Hematopoietic multipotent progenitor cell treated with erythropoietin and hydrocortisone succinate and interleukin-3 and kit ligand, for 15 days (in vitro differentiated cells): ENCODE results near the gene FLAD1.

Source experiments
- DNase-seq: peaks from one replicate; pipeline ENCODE4 v3.0.0-alpha.2; 2015; ENCODE audit warnings: low spot score

Gene FLAD1

DNA sequence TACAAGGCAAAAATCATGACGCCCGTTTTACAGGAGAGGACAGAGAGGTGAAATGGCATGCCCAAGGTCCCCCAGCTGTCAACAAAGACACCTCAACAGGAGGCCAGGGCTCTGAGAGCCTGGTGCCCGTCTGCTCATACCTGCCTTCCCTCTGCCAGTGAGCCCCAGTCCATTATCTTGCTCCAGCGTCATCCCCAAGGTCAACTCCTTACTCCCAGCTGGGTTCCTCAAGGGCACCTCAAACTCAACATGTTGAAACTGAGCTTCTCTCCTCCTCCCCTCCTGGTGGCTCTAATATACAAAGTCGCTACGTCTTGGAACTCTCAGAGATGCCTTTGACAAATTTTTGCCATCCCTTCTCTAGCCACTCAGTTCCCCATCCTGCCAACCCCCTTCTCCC, 30.5 kb upstream of the FLAD1 start:
- DNase-seq = no peak

DNA sequence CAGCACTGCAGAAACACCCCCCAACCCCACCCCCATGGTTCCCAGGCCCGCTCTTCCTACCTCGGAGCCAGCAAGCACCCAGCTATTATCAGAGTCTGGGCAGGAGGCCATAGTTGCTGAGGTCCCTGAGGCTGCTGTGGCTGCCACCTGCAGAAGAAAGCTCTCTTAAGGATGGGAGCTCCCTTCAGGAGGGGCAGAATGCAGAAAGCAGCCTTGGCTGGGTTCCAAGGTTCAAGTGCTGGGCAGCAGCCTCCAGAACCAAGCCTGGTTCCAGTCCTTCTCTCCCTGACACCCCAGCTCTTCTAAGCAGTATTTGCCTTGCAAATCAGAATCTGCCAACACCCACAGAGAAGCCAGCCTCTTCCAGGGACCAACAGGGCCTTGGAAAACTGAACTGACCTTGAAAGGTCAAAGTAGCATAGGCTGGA, 29.5 kb upstream of the FLAD1 start:
- no peak for DNase-seq

DNA sequence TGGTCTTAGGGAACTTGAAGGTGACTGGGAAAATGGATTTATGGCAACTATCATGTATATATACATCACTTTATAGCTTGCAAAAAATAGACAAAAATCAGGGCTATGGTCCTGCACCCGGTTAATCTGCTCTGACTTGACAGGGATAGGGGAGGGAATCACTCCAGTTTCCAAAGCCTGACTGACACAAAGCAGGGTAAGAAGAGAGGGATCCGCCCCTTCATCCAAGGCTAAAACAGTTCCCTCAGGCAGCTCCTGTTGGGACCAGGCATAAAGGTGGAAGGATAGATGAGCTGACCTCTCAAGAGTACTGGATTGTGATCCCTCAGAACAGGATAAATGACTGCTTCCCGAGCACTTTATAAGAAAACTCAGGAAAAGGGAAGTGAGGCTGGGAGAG, 28.6 kb upstream of the FLAD1 start:
- DNase-seq = no peak

DNA sequence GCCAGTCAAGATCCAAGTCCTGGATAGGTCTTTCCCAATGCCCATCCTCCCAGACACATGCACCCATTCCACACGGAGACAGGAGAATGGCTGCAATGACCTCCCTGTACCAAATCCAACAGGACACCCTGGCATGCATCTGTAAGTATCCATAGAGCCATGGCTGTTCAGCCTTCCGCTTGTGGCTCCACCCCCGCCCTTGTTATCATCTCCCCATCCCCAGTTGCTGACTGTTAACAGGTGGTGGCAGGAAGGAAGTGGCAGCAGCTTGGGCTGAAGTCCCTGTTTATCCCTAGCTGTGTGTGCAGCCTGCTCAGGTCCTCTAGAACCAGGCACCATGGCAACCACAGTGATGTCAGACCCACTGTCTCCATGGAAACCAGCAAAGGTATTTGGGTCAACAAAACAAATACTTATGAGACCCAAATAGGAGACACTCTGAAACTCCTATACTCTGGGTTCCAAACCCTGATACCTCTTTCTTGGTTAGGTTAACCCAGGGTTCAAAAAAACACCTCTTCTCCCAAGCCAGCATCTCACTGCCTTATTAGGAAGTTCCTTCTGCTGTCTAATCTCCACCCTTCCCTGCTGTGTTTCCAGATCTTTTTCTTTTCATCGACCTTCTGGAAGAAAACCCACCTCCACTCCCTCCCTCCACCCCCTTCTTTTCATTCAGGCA, 28.0 kb upstream of the FLAD1 start:
- DNase-seq = peak; percentile 57

DNA sequence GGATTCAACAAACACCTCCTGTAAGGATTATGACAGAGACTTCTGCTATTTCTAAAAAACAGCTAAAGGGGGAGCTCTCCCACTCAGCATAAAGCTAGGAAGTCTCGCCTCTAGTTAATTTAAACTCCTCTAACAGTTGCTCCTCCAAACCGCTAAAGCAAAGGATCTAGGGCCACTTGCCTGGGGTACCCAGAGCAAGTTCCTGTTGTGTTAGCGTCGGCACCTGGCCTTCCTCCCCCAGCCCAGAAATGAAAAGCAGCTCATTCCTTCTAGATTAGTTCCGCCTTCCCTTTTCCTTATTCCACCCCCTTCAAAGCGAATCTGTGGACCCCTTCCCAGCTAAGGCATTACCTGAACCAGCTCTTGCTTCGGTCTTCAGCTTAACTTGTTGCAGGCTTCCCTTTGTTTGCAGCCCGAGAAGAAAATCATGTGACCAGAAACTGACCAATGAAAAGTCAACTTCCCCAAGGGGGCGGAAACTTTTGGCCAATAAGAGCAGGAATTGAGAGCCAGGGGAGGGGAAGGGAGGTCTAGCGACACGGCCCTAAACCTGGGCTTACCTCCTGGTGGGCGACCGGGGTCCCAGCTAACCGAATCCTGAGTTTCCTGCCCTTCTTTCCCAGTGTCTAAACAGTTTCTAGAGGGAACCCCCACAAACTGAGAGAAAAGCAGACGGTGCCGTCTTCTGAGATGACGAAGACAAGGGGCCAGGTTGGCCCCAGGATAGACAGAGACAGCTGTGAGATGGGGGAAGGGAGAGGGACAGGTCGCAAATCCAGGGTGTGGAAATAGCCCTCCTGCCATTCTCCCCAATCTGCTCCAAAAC, 27.2 kb upstream of the FLAD1 start, which contains the start of gene PBXIP1:
Gene PBXIP1, minus strand, starts transcription at position 382 of the 826 bp plus-strand sequence. CDS start 2,378 bp downstream, outside the sequence.
- DNase-seq = peak; percentile 91

DNA sequence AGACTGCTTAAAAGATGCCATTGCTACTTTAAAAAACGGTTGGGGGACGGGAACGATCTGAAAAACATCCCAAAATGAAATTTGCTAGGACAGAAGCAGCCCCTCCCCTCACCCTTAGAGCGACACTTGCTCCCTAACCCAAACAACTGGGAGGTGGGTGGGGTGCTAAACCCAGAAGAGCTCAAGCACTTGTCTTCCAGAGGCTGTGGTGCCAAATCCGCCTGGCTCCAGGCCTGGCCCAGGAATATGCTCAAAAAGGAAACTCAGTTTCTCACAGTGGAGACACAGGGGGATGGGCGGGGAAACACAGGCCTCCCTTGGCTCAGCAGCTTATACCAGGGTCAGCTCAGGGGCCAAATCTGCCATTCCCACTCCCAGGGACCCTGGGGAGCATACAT, 26.6 kb upstream of the FLAD1 start:
- no peak for DNase-seq

DNA sequence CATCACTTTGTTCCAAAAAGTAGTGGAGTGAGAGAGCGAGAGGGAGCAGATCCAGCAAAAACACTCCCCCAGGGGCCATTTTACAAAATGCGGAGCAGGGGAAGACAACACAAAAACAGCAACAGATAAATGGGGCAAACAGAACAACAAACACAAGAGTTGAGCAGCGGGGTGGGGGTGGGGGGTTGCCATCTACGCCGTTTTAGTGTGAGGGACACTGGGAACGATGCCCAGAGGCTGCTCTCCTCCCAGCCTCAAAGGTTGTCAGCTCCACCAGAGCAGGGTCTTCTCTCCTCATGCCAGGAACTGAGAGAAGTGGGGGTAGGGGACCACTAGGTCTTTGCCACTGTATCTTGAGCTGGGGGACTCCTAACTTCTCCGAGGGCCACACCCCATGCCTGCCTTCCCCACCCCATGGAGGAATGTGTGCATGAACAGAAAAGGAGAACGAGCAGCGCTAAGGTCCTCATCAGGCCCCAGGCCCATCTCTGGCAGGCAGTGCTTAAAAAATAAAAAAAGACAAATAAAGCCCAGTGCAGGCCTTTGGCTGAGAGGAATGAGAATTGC, 26.0 kb upstream of the FLAD1 start:
- no peak for DNase-seq

DNA sequence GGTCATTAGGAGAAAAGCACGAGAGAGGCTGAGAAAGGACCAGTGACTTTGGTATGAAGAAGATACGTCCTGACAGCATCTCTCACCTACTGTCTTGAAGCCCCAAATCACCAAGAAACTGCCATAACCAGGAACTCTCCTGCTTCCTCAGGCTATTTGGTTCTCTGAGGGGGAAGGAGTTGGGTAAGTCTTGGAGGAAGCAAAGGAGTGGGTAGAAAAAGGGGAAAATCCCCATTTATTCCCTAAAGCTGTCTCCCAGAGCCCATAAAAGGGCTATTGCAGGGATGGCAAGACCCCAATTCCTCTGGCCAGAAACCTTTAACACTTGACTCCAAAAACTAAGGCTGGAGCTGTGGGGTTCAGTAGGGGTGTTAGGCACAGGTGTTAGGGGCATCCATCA, 25.1 kb upstream of the FLAD1 start:
- DNase-seq = no peak

DNA sequence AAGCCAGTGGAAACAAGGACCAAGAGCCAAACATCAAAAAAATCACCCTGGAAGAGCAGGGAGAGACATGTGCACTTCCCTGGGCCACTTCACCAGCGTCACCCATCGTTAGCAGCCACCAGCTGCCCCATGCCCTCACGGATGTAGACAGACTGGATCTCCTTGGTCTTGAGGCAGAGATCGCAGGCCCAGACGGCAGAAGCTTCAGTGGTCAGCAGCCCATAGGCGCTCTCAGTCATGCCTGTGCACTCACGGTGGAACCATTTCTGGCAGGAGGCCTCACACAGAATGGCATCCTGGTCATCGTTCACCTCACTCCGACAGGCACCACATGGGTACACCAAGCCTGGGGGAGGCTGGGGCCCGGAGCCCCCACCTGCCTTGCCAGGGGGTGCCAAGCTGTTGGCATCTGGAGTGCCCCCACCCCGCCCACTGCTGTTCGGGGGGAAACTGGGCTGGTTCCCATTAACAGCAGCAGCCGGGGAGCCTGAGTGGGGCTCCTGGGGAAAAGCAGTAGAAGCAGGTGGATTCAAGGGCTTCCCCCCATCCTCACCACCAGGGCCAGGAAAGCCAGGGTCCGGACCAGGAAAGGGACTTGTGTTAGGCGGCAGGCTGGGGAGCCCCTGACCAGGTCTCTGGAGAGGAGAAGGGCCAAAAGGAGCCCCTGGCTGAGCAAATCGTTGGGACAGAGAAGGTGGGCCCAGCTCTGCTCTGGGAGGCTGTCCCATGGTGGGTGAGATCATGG, 24.3 kb upstream of the FLAD1 start:
- DNase-seq = no peak

DNA sequence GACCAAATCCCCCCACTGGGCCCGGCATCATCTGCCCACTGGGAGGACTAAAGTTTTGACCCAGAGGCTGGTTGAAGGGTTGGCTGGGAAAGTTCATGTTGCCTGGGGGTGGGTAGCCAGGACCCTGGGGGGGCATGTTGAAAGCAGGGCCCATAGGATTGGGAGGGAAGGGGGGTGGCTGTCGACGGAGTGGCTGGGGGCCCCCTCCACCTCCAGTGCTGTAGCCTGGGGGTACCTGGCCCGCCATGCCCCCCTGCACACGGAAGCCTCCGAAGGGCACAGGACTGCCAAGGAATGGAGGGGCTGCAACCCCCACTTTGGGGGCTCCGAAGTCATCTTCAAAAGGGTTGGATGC, 23.7 kb upstream of the FLAD1 start:
- DNase-seq = no peak

DNA sequence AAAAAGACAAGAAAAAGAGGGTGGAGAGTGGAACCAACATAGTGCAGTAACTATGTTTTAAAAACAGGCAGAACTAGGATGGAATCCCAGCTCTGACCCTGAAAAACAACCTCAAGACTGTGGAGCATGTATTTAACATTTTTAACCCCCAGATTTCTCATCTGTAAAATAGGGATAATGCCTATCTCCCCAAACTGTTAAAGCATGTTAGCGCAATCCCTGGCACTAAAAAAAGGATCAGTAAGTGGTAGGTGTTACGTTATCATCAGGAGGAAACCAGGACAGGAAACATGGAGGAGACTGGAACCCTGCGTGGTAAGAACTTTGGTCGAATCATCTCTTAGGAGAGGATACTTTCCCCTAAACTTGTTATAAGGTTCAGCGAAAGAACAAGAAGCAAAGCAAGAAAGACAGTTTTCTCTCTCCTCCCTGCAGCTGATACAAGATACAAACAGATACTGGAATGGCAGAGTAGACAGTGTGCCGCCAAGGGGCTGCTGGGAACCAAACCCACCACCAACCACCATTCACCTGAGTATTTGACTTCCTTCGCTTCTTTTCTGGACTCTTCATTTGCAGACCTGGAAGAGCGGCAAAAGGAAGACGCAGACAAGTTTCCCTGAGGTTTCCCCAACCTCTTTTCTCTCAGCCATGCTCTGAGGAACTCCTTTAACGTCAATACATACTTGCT, 22.6 kb upstream of the FLAD1 start:
- DNase-seq = no peak

DNA sequence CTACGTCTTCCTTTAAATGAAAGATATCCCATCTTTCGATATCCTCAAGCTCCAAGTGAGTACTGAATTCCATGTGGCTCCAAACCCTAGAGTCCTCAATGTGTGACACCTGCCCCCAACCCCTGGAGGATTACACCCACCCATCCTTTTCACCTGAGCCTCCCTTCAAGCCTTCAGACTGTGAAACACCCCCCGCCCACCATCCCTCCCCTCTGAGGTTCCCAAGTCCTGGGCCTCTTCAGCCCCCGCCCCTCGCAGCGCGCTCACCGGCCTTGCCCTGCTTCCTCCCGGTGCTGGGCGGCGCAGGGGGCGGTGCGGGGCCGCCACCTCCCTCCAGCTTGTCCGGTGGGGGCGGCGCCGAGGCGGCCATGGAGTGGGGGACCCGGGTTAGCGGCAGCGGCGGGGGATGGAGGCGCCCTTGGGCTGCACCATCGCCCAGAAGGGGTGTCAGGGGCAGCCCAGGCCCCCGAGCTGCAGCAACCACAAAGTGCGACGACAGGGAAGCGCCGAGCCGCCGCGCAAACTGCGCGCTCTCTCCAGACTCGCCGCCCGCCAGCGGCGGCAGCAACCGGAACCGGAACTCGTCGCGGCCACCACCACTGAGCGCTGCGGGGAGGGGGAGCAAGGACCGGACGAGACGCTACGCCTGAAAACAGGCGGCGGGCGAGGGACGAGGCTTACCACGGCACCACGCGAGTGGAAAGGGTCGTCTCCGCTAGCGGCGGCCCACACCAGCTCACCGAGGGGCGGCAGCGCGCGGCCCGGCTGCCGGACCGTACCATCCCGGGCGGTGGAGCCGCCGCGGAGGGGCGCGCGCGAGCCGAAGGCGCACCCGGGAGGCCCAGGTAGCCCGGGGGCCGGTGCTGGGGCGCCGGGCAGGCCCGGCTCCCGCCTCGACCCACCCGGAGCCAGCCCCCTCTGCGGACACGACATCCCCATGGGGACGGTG, 21.7 kb upstream of the FLAD1 start, which contains the start of gene PYGO2:
Gene PYGO2, minus strand, starts transcription at position 576 of the 949 bp plus-strand sequence. Its CDS starts 206 bp downstream, at position 370.
- peak; percentile 78 for DNase-seq

DNA sequence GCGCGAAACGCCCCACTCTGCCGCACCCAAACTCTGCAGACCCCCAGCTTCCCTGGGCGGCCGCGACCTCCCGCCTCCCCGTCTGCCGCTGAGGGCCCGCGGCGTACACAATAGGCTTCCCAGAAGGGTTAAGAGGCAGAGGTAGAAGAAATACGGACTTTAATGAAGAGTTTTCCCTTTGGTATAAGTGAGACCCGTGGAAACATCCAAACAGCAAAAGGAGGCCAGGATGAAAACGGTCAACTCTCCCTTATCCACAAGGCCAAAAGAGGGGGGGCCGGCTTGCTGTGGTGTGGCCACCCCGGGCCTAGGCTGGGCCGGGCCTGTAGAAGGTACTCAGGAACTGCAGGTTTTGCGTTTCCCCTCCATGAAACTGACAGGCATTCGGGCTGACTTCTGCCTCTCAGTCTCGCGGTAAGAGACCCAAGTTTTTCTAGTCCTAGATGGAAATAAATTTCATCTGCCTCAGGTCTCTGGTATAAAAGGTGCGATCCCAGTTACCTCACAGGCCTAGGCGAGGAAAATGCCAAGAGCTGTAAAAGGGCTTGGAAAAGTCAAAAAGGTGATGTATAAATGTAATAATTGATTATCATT, 20.9 kb upstream of the FLAD1 start:
- DNase-seq = peak; percentile 35

DNA sequence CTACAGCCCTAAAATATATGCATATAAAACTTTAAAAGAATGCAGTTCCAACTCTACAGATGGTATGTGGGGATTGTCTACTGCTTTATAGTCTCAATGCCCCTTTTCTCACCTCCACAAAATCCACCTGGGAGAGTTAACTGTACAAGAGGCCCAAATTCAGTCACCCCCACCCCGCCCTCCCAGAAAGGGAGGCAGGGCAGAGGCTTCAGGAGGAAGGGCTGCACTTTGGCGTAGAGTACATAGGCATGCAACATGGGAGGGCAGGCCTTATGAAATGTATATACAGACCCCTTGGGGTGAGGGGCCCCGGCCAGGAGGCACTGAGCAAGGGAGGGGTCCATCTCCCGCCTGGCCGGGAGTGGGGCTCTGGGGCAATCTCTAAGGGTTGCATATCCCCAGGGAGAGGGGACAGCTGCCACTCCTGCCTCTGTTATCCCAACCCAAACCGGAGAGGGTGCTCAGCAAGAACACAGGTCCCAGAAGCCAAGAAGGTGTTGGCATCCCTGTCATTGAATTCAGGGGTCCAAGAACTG, 20.3 kb upstream of the FLAD1 start:
- no peak for DNase-seq

DNA sequence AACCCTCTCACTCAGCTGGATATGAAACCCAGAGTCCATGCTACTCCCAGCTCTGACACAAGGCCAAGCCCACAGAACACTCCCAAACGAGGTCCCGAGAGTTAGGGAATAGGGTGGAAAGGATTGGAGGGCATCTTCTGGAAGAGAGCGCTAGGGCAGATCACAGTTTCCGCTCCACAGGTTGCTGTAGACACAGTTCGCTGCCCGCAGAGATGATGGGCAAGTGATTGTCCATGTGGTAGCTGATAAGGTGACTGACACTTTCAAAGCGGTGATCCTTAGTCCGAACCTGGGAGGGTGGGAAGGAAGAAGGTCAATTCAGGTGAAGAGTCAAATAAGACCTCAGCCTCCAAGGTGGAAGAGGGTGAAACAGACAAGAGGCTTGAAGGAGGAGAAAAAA, 19.5 kb upstream of the FLAD1 start:
- DNase-seq = no peak

DNA sequence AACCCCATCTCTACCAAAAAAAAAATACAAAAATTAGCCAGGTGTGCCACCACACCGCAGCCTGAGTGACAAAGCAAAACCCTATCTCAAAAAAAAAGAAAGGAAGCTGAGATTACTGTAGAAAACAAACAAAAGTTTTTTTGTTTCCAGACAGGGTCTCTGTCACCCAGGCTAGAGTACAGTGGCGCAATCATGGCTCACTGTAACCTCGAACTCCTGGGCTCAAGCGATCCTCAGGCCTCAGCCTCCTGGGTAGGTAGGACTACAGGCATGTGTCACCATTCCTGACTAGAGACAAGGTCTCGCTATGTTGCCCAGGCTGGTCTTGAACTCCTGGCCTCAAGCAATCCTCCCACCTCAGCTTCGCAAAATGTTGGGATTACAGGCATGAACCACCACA, 18.8 kb upstream of the FLAD1 start:
- DNase-seq = no peak

DNA sequence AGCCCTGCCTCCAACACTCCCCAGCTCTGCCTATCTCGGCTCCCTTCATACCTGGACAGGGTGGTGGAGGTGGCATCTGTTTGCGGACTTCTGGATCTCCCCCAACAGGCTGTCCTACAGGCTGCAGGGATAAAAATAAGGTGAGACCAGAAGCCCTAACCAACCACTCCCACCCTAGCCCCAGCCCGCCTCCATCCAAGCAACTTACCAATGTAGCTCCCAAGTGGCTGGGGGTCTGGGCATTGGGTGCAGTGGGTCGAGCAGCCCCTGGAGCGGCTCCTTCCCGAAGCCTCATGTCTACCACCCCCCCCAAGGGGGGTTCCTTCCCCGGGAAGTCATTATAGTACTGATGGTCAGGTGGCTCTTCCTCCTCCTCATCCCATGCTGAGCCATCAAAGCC, 17.0 kb upstream of the FLAD1 start:
- no peak for DNase-seq

DNA sequence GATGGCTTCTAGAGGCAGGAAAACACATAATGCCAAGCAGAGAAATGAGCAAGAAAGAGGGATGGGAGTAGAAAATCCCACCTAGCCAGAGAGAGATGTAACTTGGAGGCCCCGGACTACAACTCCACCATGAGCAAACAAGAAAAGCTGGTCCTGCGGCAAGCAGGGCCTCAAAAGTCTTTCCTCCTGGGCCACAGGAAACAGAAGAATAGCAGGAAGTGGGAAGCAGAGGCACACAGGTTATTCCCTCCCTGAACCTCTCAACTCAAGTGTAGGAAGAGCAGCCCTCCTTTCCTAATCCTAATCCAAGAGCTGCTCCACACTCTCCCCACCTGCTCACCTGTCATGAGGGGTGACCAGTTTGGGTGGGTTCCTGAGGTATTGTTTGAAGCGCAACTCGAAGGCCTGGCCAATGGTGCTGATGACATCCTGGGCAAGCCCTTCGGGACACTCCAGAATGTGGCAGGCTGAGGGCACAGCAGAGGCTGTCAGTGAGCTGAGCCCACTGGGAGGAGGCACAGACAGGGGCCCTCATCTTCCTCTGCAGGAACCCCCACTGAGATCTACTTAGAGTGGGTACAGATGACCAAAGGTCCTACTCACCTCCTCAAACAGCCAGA, 15.7 kb upstream of the FLAD1 start:
- DNase-seq = no peak

DNA sequence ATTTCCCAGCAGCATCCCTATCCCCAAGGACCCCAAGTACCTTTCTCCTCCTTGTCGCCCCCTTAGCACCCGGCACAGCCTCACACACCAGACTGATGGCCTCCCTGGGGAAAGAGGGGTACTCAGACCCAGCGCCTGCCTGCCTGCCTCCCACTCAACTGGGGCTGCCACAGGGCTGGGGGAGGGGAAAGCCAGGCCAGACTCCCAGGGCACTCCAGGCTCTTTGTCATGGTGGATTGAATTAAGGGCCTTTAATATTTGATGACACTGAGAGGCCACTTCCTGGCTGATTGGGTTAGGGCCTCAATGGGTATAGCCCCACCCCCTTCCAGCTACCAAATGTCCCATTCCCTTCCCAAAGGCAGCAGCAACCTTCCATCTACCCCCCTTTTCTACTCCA, 14.4 kb upstream of the FLAD1 start:
- DNase-seq = no peak

DNA sequence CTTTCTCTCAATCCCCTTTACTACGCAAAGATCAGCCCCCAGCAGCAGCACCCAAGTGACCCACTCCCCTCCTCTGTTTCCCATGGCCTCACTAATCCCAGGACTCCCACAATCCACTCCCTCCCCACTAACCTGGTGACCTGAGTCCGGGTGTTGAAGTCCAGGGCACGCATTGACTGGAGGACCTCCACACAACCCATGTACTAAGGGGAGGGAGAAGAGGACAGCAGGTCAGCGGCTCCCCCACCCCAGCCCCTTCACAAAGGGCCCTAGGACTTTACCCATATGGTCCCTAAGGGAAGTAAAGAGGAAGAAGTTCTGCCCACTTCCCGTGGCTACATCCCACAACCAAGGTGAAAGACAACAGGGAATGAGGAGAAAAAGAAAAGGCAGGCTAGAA, 13.9 kb upstream of the FLAD1 start:
- no peak for DNase-seq
